Chondrocyte (in vitro differentiated cells): ENCODE results near the gene ZNF488. TPM values are rescaled to one million over a fixed set of nuclear protein-coding genes. Genes with fewer than 3 reads are reported as not detected.

Source experiments
- DNase-seq: peaks from one replicate; pipeline ENCODE4 v3.0.0; 2021; ENCODE audit warnings: mixed read lengths, low spot score
- H3K27ac Mint-ChIP-seq: one replicate; pipeline ENCODE4 v1.8.0; 2021; ENCODE audit warnings: mild to moderate bottlenecking, moderate library complexity, mixed read lengths; ENCODE audit not compliant: unreplicated experiment
- H3K27me3 Mint-ChIP-seq: 2 replicates; pipeline ENCODE4 v1.8.0; 2021; ENCODE audit warnings: low read depth, mixed read lengths
- H3K36me3 Mint-ChIP-seq: 2 replicates; pipeline ENCODE4 v1.8.0; 2021; ENCODE audit warnings: low read depth, mixed read lengths
- H3K4me1 Mint-ChIP-seq: 2 replicates; pipeline ENCODE4 v1.8.0; 2021; ENCODE audit warnings: low read depth, mild to moderate bottlenecking, mixed read lengths
- H3K4me3 Mint-ChIP-seq: one replicate; pipeline ENCODE4 v1.8.0; 2021; ENCODE audit warnings: mild to moderate bottlenecking, moderate library complexity, mixed read lengths; ENCODE audit not compliant: unreplicated experiment
- H3K9me3 Mint-ChIP-seq: 2 replicates; pipeline ENCODE4 v1.8.0; 2021; ENCODE audit warnings: low read depth, mixed read lengths
- total RNA-seq: library from RNA; stranded (reverse); gene quantifications from 3 replicates; pipeline ENCODE4 v1.2.1, GENCODE V29; 2021
- TF ChIP-seq, protein P1 (sequence below): fragments of 200-600 bp; sonication (generic); IDR thresholded peaks from 2 replicates; pipeline ENCODE4 v1.5.0; 2021; ENCODE audit warnings: antibody characterized with exemption, mild to moderate bottlenecking, moderate library complexity

Gene ZNF488
- total RNA-seq, 1 donor from 2014 or later = 0.17 TPM

DNA sequence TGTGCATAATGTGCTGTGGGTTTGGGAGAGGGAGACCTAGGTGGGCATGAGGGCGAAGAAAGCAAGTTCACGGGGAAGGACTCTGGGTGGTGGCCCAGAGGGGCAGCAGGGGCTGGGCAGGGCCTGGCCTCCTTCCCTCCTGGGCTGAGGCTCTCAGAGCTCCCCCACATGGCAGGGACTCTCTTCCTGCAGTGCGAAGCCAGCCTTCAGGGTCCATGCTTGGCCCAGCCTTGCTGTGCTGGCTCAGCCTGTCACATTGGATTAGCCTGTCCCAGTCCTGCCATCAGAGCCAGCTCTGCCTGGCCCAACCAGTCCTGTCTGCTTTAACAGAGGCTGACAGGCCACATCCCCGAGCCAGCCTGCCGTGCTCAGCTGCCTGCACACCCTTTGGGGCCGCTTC lies 20.4 kb upstream of the ZNF488 start:
- TF ChIP-seq, protein P1, sequence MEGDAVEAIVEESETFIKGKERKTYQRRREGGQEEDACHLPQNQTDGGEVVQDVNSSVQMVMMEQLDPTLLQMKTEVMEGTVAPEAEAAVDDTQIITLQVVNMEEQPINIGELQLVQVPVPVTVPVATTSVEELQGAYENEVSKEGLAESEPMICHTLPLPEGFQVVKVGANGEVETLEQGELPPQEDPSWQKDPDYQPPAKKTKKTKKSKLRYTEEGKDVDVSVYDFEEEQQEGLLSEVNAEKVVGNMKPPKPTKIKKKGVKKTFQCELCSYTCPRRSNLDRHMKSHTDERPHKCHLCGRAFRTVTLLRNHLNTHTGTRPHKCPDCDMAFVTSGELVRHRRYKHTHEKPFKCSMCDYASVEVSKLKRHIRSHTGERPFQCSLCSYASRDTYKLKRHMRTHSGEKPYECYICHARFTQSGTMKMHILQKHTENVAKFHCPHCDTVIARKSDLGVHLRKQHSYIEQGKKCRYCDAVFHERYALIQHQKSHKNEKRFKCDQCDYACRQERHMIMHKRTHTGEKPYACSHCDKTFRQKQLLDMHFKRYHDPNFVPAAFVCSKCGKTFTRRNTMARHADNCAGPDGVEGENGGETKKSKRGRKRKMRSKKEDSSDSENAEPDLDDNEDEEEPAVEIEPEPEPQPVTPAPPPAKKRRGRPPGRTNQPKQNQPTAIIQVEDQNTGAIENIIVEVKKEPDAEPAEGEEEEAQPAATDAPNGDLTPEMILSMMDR = no peak
- no peak for DNase-seq
- Mint-ChIP-seq H3K4me1 (peaks cover 31% of the 10 kb centered on the region), H3K36me3 (no peaks in the 10 kb centered on the region), H3K4me3 (no peak overlapping the region), H3K9me3 (no peaks in the 10 kb centered on the region), H3K27me3 (no peaks in the 10 kb centered on the region), H3K27ac (no peak overlapping the region)

DNA sequence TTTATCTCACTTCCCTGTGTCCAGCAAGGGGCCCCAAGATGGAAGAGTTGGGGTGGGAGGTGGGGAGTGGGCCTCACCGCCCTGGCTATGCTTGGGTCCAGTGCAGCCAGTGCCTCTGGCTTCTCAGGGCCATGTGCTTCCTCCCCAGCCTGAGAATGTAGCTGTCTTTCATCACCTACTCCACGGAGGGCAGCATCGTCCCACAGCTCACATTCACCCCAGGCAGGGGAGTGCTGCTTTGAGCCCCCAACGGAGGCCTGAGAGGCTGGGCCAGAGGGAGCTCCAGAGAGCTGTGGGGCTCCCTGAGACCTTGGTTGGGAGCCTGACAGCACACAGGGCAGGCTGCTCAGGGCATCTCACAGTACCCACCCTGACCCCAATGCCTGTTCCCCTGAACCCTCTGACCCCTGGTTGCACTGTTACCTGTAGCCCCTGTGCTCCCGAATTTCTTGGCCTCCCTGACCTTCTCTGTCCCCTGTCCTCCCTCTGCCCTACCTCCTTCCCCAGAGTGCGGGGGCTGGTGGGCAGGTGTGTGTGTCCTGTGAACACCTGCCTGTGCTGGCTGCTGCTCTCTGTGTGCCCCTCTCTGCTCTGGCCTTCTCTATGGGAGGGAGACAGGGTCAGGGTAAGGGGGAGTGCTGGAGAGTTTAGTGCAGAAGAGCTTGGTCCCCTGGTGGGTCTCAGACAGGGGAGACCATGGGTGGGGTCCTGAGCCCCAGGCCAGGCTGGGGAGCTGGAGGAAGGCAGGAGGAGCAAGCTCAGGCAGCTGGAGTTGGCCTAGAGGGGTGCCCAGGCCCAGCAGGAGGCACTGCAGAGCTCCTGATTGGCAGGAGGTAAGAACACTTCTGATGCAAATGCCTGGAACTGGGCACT lies 19.6 kb upstream of the ZNF488 start:
- no peak overlapping the region for H3K4me3 Mint-ChIP-seq
- TF ChIP-seq, protein P1 = no peak
- peaks cover under 1% of the 10 kb centered on the region for H3K9me3 Mint-ChIP-seq
- no peaks in the 10 kb centered on the region for H3K36me3 Mint-ChIP-seq
- H3K4me1 Mint-ChIP-seq = peaks cover 31% of the 10 kb centered on the region
- H3K27ac Mint-ChIP-seq = peak overlapping the region; percentile 87
- no peak for DNase-seq
- no peaks in the 10 kb centered on the region for H3K27me3 Mint-ChIP-seq

DNA sequence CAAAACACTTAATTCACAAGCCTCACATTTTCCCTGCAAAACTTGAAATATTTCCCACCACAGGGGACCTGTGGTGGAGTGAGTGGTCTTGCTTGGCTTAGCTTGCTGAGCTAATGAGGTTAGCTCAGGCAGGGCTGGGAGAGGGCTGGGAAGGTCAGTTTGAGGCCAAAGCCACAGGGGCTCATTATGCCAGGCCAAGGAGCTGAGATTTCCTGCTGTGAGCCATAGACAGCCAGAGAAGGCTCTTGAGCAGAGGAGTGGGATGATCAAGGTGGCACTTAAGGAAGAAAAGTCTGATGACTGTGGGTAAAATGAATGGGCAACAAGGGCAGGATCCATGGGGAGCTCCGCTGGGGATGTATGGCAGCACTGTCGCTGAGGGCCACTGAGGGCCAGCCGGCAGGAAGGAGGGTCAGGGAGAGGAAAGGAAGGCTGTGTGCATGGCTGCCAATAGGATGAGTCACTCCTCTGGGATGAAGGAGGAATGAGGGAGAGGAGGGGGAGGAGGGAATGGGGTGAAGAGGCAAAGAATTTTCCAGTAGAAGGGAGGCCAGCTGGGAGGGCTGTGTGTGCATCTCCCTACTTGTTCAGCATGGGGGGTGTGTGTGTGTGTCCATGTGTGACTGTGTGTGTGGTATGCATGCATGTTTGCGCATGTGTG lies 18.7 kb upstream of the ZNF488 start:
- Mint-ChIP-seq H3K27ac (peak overlapping the region; percentile 87), H3K36me3 (no peaks in the 10 kb centered on the region), H3K9me3 (peaks cover 7% of the 10 kb centered on the region), H3K4me1 (peaks cover 31% of the 10 kb centered on the region), H3K4me3 (no peak overlapping the region), H3K27me3 (no peaks in the 10 kb centered on the region)
- no peak for DNase-seq
- TF ChIP-seq, protein P1 = no peak

DNA sequence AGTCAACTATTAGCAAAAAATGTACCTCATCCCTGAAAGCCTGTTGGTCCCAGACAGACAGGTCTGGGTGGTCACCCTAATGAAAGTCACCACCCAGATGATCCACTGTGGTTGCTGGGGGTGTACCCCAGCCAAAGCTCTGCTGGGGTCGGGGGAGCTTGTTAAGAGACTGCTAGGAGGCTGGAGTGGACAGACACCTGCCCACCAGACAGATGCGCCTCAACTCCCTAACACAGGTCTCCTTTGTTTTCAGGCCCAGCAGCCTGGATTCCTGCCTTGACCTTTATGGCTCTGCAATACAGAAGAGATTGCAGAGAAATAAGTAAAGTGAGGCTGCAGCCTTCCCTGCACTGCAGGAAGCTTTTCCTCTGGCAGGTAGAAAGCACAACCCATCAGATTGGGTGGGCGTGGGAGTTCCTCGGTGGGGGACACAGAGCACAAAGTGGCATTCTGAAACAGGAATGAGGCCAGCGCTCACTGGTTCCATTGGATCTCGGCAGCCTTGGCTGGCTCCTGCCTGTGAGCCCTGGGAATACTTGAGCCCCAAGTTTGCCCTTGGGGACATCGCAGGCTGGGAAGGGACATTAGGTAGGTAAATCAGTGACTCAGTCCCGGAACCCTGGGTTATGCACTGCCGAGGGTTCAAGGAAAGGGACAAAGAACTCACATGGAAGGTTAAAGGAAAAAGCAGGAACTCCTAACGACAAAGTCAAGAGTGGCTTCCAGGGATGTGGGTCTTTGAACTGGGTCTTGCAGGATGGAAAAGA lies 18.0 kb upstream of the ZNF488 start:
- Mint-ChIP-seq H3K27me3 (no peaks in the 10 kb centered on the region), H3K27ac (no peak overlapping the region), H3K9me3 (peaks cover 7% of the 10 kb centered on the region), H3K4me3 (no peak overlapping the region), H3K4me1 (peaks cover 31% of the 10 kb centered on the region), H3K36me3 (no peaks in the 10 kb centered on the region)
- DNase-seq = no peak
- TF ChIP-seq, protein P1 = no peak

DNA sequence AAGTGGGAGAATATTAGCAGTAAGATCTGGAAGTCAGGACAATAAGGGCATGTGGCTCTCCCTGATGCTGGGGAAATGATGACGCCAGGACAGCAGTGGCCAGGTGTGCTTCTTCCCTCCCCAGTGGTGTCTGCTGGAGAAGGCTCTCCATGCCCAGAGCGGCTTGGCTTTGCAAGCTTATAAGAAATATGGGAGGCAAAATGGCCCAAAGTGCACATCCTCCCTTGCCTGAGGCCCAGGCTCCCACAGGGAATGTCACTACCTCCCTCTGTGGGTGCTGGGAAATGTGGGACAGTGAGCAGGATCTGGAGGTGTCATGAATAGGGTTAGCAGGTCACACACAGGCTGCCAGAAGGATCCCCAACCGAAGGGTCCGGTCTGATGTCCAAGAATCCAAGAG lies 17.1 kb upstream of the ZNF488 start:
- H3K4me1 Mint-ChIP-seq = peaks cover 24% of the 10 kb centered on the region
- no peaks in the 10 kb centered on the region for H3K36me3 Mint-ChIP-seq
- no peaks in the 10 kb centered on the region for H3K27me3 Mint-ChIP-seq
- no peak overlapping the region for H3K27ac Mint-ChIP-seq
- H3K9me3 Mint-ChIP-seq = peaks cover 7% of the 10 kb centered on the region
- TF ChIP-seq, protein P1 = no peak
- no peak overlapping the region for H3K4me3 Mint-ChIP-seq
- no peak for DNase-seq
